GM18951 (cell line): ENCODE data around the gene LGALS9B.
"Not testable (repeated sequence)": the region's sequence is repeated elsewhere in the genome, so short reads cannot be mapped to it uniquely, and the experiment has no call there.

Source experiments
- in situ Hi-C: fragments of 300-500 bp; cut with MboI; formaldehyde crosslinking; loops from one replicate; pipeline ENCODE4 v1.12.0; 2022; ENCODE audit warnings: low sequenced_read_pairs, mixed read lengths, inconsistent platforms; ENCODE audit not compliant: unreplicated experiment

LGALS9B gene

GRCh38 chr17:20467447-20467846, at the start of gene LGALS9B:
TSS of gene LGALS9B (minus strand) at chr17:20467539. CDS start at chr17:20467470, 69 bp downstream.
- in situ Hi-C loops, result loop anchor here (10.0 kb wide), 1 partner anchor 1993 kb away; the partner anchor contains the start of gene LGALS9C

- in situ Hi-C loops, result not testable (repeated sequence)
These were observed 49.6 kb upstream of the LGALS9B start for GRCh38 chr17:20516986-20517385.

- in situ Hi-C loops, result not testable (repeated sequence)
These were observed 47.8 kb upstream of the LGALS9B start for GRCh38 chr17:20515099-20515498.

GRCh38 chr17:20513539-20513938, 46.2 kb upstream of the LGALS9B start:
- in situ Hi-C loops, result not testable (repeated sequence)

GRCh38 chr17:20512378-20512777, 45.0 kb upstream of the LGALS9B start:
- in situ Hi-C loops, result not testable (repeated sequence)

- in situ Hi-C loops, result not testable (repeated sequence)
These were observed 44.4 kb upstream of the LGALS9B start for GRCh38 chr17:20511778-20512177.

- in situ Hi-C loops, result not testable (repeated sequence)
These were observed 38.0 kb upstream of the LGALS9B start for GRCh38 chr17:20505333-20505732.

GRCh38 chr17:20504388-20505066, 37.2 kb upstream of the LGALS9B start:
- in situ Hi-C loops, result not testable (repeated sequence)

GRCh38 chr17:20501896-20502295, 34.6 kb upstream of the LGALS9B start:
- in situ Hi-C loops, result not testable (repeated sequence)

- in situ Hi-C loops, result not testable (repeated sequence)
These were observed 33.0 kb upstream of the LGALS9B start for GRCh38 chr17:20500346-20500745.

- in situ Hi-C loops, result not testable (repeated sequence)
These were observed 28.1 kb upstream of the LGALS9B start for GRCh38 chr17:20495420-20495819.

GRCh38 chr17:20494735-20495134, 27.4 kb upstream of the LGALS9B start:
- in situ Hi-C loops, result not testable (repeated sequence)

GRCh38 chr17:20494147-20494546, 26.8 kb upstream of the LGALS9B start:
- in situ Hi-C loops, result not testable (repeated sequence)

- in situ Hi-C loops, result not testable (repeated sequence)
These were observed 25.6 kb upstream of the LGALS9B start for GRCh38 chr17:20492971-20493370.

- in situ Hi-C loops, result not testable (repeated sequence)
These were observed 24.8 kb upstream of the LGALS9B start for GRCh38 chr17:20492099-20492498.

GRCh38 chr17:20484930-20485329, 17.6 kb upstream of the LGALS9B start:
- in situ Hi-C loops, result not testable (repeated sequence)

- in situ Hi-C loops, result not testable (repeated sequence)
These were observed 12.7 kb upstream of the LGALS9B start for GRCh38 chr17:20479889-20480591.

GRCh38 chr17:20477398-20478071, 10.2 kb upstream of the LGALS9B start:
- in situ Hi-C loops, result not testable (repeated sequence)

- in situ Hi-C loops, result not testable (repeated sequence)
These were observed 7.9 kb upstream of the LGALS9B start for GRCh38 chr17:20475137-20475831.

- in situ Hi-C loops, result not testable (repeated sequence)
These were observed 6.7 kb upstream of the LGALS9B start for GRCh38 chr17:20474081-20474480.
